Gastroesophageal sphincter (tissue), 4 donors: ENCODE results near the gene ELMO1. TPM values are rescaled to one million over a fixed set of nuclear protein-coding genes. Genes with fewer than 3 reads are reported as not detected.

Experiments
- ATAC-seq: fragments of 150-250 bp; one replicate; pipeline ENCODE4 v1.9.1; 2016; ENCODE audit warnings: mild to moderate bottlenecking, moderate library complexity
- H3K27ac ChIP-seq, 4 donors: fragments of 200-600 bp; sonication (generic) in 3 of 4; 1 replicate in 3 of 4; 2 replicates in 1 of 4; pipeline ENCODE4 v1.5.1; 2016 to 2019
- H3K27me3 ChIP-seq: fragments of 200-600 bp; sonication (generic); one replicate; pipeline ENCODE4 v1.5.1; 2019
- H3K36me3 ChIP-seq, 2 donors: fragments of 200-600 bp; sonication (generic); one replicate each; pipeline ENCODE4 v1.5.1; 2019; ENCODE audit warnings: control low read depth in 1 of 2
- H3K4me1 ChIP-seq, 3 donors: fragments of 200-600 bp; sonication (generic); 1 replicate in 2 of 3; 2 replicates in 1 of 3; pipeline ENCODE4 v1.5.1; 2016 to 2019; ENCODE audit warnings: control low read depth in 2 of 3
- H3K4me3 ChIP-seq, 2 donors: fragments of 200-600 bp; sonication (generic); one replicate each; pipeline ENCODE4 v1.5.1; 2019; ENCODE audit warnings: mild to moderate bottlenecking in 1 of 2, moderate library complexity in 1 of 2
- H3K9me3 ChIP-seq, 3 donors: fragments of 200-600 bp; sonication (generic); one replicate each; pipeline ENCODE4 v1.5.1; 2017 to 2019; ENCODE audit warnings: control low read depth in 2 of 3
- CTCF ChIP-seq, 4 experiments: fragments of 200-600 bp in 2 of 4; fragments of 450-650 bp in 2 of 4; sonication (generic) in 1 of 4; IDR thresholded peaks; one replicate each; pipeline ENCODE4 v1.5.1; 2017 to 2019; ENCODE audit warnings: antibody characterized with exemption in 4 of 4, mild to moderate bottlenecking in 2 of 4, moderate library complexity in 2 of 4
- EP300 ChIP-seq: sonication (generic); formaldehyde crosslinking; IDR thresholded peaks from one replicate; pipeline ENCODE4 v1.6.1; 2017; ENCODE audit warnings: antibody characterized with exemption, mild to moderate bottlenecking
- POLR2A ChIP-seq, 2 donors: fragments of 450-650 bp; IDR thresholded peaks; one replicate each; pipeline ENCODE4 v1.6.1; 2017; ENCODE audit warnings: antibody characterized with exemption in 2 of 2, mild to moderate bottlenecking in 2 of 2, moderate library complexity in 1 of 2
- POLR2AphosphoS5 ChIP-seq: sonication (generic); formaldehyde crosslinking; IDR thresholded peaks from one replicate; pipeline ENCODE4 v1.6.1; 2017; ENCODE audit warnings: antibody characterized with exemption
- WGBS, 2 donors: methylation state at CpG; one replicate each; pipeline ENCODE4 v1.1.5; 2018; ENCODE audit warnings: low coverage in 1 of 2; 5-methylcytosine and 5-hydroxymethylcytosine counted together
- total RNA-seq, 4 donors: library from RNA; depleted of rRNA; stranded (reverse); fragments of >200 nt; gene quantifications; one replicate each; pipeline ENCODE4 v1.1.0, GENCODE V29; 2016

The ELMO1 gene
- total RNA-seq, 4 donors from 2014 or later = 22.1 to 54.0 (median 42.7) TPM

- H3K27ac ChIP-seq = no peak overlapping the region
- no peak for ATAC-seq
- no peaks in the 10 kb centered on the region for H3K4me1 ChIP-seq
- peaks cover 0 to 18% of the 10 kb centered on the region in 2 donors for H3K36me3 ChIP-seq
- no peaks in the 10 kb centered on the region for H3K27me3 ChIP-seq
- no peak for TF ChIP-seq CTCF (IDR thresholded peaks at IDR 0.05)
- TF ChIP-seq POLR2AphosphoS5 = no peak
- no peak for TF ChIP-seq POLR2A (IDR thresholded peaks at IDR 0.05)
- no peak for TF ChIP-seq EP300
- no peaks in the 10 kb centered on the region for H3K9me3 ChIP-seq
- H3K4me3 ChIP-seq = no peak overlapping the region
- 34% methylated on average over 4 of the region's 4 CpGs; no CpG with 5 or more reads in 1 of the 2 donors for WGBS, 2 donors
These were observed 551.6 kb downstream of the ELMO1 start for GRCh38 chr7:36896956-36897590.

GRCh38 chr7:36896418-36896817, 552.2 kb downstream of the ELMO1 start:
- TF ChIP-seq POLR2AphosphoS5 (no peak), EP300 (no peak), CTCF (IDR thresholded peaks at IDR 0.05) (no peak), POLR2A (IDR thresholded peaks at IDR 0.05) (no peak)
- WGBS, 2 donors = 55 to 93% methylated on average over 1 of the region's 1 CpG
- ATAC-seq = no peak
- no peak overlapping the region for H3K27ac ChIP-seq
- no peaks in the 10 kb centered on the region for H3K4me1 ChIP-seq
- no peak overlapping the region for H3K4me3 ChIP-seq
- no peaks in the 10 kb centered on the region for H3K27me3 ChIP-seq
- peaks cover 0 to 18% of the 10 kb centered on the region in 2 donors for H3K36me3 ChIP-seq
- H3K9me3 ChIP-seq = no peaks in the 10 kb centered on the region

DNA sequence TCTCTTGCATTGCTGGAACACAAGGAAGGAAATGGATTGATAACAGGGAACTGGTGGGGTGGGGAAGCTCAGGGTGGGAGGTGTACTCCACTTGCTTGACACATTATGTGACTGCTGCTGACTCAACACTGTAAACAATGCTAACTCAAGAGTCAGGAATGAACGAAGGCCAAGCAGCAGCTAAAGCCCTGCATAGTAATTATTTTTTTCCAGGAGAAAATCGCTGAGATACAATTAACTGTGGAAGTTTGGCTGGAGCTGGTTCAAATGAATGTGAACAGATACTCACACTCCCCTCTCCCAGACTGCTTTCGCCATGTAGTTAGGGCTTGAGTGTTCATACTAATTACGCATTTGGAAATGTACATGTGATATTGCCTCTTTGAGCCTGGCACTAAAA, 553.5 kb downstream of the ELMO1 start:
- Histone ChIP-seq H3K9me3 (no peaks in the 10 kb centered on the region), H3K36me3 (peaks cover 0 to 18% of the 10 kb centered on the region in 2 donors), H3K27ac (no peak overlapping the region), H3K4me3 (no peak overlapping the region), H3K4me1 (no peaks in the 10 kb centered on the region), H3K27me3 (no peaks in the 10 kb centered on the region)
- WGBS, 2 donors = 70 to 80% methylated on average over 1 to 4 of the region's 4 CpGs
- TF ChIP-seq POLR2AphosphoS5 (no peak), POLR2A (IDR thresholded peaks at IDR 0.05) (no peak), CTCF (IDR thresholded peaks at IDR 0.05) (no peak), EP300 (no peak)
- ATAC-seq = no peak

DNA sequence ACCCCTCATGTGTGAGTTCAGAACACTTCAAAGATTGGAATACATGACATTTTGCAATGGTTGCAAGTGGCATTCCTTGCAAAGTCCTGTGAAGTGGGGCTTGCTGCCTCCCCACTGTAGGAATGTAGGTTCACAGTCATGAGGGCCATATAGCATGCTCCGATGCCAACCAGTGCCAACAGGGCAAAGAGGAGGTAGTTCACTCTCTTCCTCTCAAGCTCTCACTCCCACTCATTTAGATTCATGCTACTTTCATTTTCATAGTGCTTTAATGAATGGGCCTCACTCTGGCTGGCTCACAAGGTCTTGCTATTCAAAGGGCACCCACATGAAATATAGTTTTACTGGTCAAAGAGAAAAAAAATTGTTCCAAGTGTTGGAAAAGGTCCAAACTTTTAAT, 554.5 kb downstream of the ELMO1 start:
- no peak for TF ChIP-seq POLR2AphosphoS5
- TF ChIP-seq EP300 = no peak
- no peak for TF ChIP-seq CTCF (IDR thresholded peaks at IDR 0.05)
- TF ChIP-seq POLR2A (IDR thresholded peaks at IDR 0.05) = no peak
- Histone ChIP-seq H3K4me1 (no peaks in the 10 kb centered on the region), H3K27me3 (no peaks in the 10 kb centered on the region), H3K27ac (no peak overlapping the region), H3K4me3 (no peak overlapping the region), H3K36me3 (peaks cover 0 to 18% of the 10 kb centered on the region in 2 donors), H3K9me3 (no peaks in the 10 kb centered on the region)
- 73% methylated on average over 1 of the region's 1 CpG; no CpG with 5 or more reads in 1 of the 2 donors for WGBS, 2 donors
- ATAC-seq = no peak

DNA sequence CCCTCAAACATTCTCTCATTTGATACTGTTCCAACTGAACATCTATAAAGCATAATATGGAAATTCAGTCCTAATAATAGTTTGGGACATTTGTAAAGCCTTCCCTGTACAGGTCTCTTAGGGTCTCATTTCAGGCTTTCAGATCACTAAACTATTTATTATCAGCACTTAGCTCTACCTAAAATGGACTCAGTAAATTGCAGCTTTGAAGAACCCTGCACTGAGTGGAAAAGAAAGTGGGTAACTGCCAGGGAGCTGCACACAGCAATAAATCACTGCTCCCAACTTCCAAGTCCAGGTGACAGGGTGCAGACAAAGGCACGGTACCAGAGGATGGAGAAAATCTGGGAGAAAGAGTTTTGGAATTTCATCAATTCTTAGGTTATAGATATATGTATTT, 559.5 kb downstream of the ELMO1 start:
- Histone ChIP-seq H3K4me1 (no peaks in the 10 kb centered on the region), H3K27ac (no peak overlapping the region), H3K27me3 (no peaks in the 10 kb centered on the region), H3K36me3 (peaks cover 0 to 44% of the 10 kb centered on the region in 2 donors), H3K4me3 (no peak overlapping the region), H3K9me3 (no peaks in the 10 kb centered on the region)
- WGBS, 2 donors = 33 to 50% methylated on average over 1 of the region's 1 CpG
- ATAC-seq = no peak
- TF ChIP-seq EP300 = no peak
- TF ChIP-seq CTCF (IDR thresholded peaks at IDR 0.05) = no peak
- TF ChIP-seq POLR2A (IDR thresholded peaks at IDR 0.05) = no peak
